Tibial artery (tissue), 4 donors: ENCODE results near the gene PTPRG.

Source experiments
- DNase-seq, 2 donors: peaks; one replicate each; pipeline ENCODE4 v3.0.0-alpha.2; 2019
- H3K27ac ChIP-seq, 2 donors: fragments of 200-600 bp; sonication (generic) in 1 of 2; 1 replicate in 1 of 2; 2 replicates in 1 of 2; pipeline ENCODE4 v1.5.1; 2018 to 2019; ENCODE audit warnings: mild to moderate bottlenecking in 1 of 2
- H3K27me3 ChIP-seq, 2 donors: fragments of 200-600 bp; sonication (generic) in 1 of 2; one replicate each; pipeline versions ENCODE4 v1.5.1 to v1.6.0; 2016 to 2019
- H3K36me3 ChIP-seq, 3 donors: fragments of 200-600 bp; sonication (generic) in 2 of 3; one replicate each; pipeline ENCODE4 v1.5.1; 2016 to 2019; ENCODE audit warnings: mild to moderate bottlenecking in 2 of 3
- H3K4me1 ChIP-seq, 4 donors: fragments of 200-600 bp; sonication (generic) in 2 of 4; 1 replicate in 3 of 4; 2 replicates in 1 of 4; pipeline ENCODE4 v1.5.1; 2016 to 2019
- H3K4me3 ChIP-seq, 2 donors: fragments of 200-600 bp; sonication (generic) in 1 of 2; 1 replicate in 1 of 2; 2 replicates in 1 of 2; pipeline ENCODE4 v1.5.1; 2018 to 2019; ENCODE audit warnings: mild to moderate bottlenecking in 2 of 2
- H3K9me3 ChIP-seq, 3 donors: fragments of 200-600 bp; sonication (generic) in 1 of 3; one replicate each; pipeline ENCODE4 v1.5.1; 2016 to 2019
- CTCF ChIP-seq, 2 experiments: fragments of 200-600 bp in 1 of 2; fragments of 450-650 bp in 1 of 2; IDR thresholded peaks; one replicate each; pipeline ENCODE4 v1.5.1; 2017 to 2019; ENCODE audit warnings: antibody characterized with exemption in 2 of 2, mild to moderate bottlenecking in 1 of 2, moderate library complexity in 1 of 2
- intact Hi-C: fragments of 100-400 bp; cut with DNase I; formaldehyde crosslinking; loops from one replicate; pipeline ENCODE4 v1.15.0; 2023; ENCODE audit warnings: low total_unique reads

Gene PTPRG

DNA sequence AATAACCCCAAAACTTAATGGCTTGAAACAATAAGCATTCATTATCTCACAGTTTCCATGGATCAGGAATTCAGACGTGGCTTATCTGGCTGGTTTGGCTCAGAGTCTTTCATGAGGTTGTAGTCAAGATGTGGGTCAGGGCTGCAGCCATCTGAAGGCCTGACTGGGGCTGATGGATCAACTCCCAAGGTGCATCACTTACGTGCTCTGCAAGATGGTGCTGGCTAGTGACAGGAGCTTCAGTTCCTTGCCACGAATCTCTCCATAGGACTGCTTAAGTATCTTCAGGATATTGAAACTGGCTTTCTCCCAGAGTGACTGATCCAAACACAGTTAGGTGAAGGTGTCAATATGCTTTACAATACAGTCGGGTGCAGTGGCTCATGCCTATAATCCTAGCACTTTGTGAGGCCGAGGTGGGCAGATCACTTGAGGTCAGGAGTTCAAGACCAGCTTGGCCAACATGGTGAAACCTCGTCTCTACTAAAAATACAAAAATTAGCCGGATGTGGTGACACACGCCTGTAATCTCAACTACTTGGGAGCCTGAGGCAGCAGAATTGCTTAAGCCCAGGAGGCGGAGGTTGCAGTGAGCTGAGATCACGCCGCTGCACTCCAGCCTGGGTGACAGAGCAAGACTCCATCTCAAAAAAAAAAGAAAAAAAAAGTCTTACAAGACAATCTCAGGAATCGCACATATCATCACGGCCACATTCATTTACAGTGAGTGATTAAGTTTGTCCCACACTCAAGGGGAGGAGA is 28.5 kb upstream of the PTPRG start:
- TF ChIP-seq CTCF (IDR thresholded peaks at IDR 0.05), result no peak
- Histone ChIP-seq H3K36me3 (no peaks in the 10 kb centered on the region), H3K4me1 (peaks cover 0 to 10% (median 2%) of the 10 kb centered on the region in 4 donors), H3K4me3 (no peak overlapping the region), H3K27ac (no peak overlapping the region), H3K9me3 (no peaks in the 10 kb centered on the region), H3K27me3 (no peaks in the 10 kb centered on the region)
- intact Hi-C loops, result no loop called here
- DNase-seq, result no peak

DNA sequence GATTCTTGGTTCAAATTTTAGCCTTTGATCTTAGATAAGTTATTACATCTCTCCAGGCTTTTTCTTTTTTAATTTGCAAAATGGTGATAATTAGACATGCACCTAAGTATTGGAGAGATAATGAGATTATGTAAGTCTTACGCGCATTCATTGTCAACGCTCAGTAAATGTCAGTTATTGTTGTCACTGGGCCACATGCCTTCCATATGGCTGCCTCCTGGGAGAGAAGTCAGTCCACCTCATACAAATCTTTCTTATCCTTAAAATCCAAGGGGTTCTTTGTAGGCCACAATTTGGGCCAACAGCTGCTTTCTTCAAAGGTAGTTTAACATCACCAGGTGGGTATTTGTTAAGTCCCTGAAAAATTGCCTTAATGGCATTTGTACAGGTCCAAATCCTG is 25.5 kb upstream of the PTPRG start:
- no peaks in the 10 kb centered on the region for H3K9me3 ChIP-seq
- DNase-seq, result no peak
- no peaks in the 10 kb centered on the region for H3K36me3 ChIP-seq
- no peak overlapping the region for H3K4me3 ChIP-seq
- TF ChIP-seq CTCF (IDR thresholded peaks at IDR 0.05), result no peak
- intact Hi-C loops, result no loop called here
- no peaks in the 10 kb centered on the region for H3K27me3 ChIP-seq
- H3K4me1 ChIP-seq, result peaks cover 0 to 10% (median 2%) of the 10 kb centered on the region in 4 donors
- no peak overlapping the region for H3K27ac ChIP-seq

DNA sequence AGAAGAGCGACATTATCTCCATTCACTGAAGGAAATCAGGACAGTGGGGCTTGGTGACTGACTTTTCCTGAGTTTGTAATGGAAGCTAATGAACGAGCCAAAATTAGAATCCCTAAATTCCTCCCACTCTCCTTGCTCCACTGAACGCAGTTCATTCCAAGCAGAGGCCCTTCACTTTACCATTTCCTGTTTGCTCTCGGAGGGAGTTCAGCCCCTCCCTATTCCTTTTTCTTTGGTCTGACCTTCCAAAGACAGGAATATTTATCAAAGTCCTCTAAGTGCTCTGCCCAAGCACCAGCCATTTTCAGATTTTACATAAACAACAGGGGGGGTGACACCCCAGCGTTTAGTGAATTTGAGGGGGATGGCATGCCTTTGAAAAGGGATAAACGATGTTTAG is 24.0 kb upstream of the PTPRG start:
- DNase-seq, result no peak
- intact Hi-C loops, result no loop called here
- no peaks in the 10 kb centered on the region for H3K27me3 ChIP-seq
- no peaks in the 10 kb centered on the region for H3K36me3 ChIP-seq
- no peak for TF ChIP-seq CTCF (IDR thresholded peaks at IDR 0.05)
- no peak overlapping the region for H3K27ac ChIP-seq
- no peaks in the 10 kb centered on the region for H3K9me3 ChIP-seq
- H3K4me3 ChIP-seq, result no peak overlapping the region
- peaks cover 0 to 16% (median 2%) of the 10 kb centered on the region in 4 donors for H3K4me1 ChIP-seq

DNA sequence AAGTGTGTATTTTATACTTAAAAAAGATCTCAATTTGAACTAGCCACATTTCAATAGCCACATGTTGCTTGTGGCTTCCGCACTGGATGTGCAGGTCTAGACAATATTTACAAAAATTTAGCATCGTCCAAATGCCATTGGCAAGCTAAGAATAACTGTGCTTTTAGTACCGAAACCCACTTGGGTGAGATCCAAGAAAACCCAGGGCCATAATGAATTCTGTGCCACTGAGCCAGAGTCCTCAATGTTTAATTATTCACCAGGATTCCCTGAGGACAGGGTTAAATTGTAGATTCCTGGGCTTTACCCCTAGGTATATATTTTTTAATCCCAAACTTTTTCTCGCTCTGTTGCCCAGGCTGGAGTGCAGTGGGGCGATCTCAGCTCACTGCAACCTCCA is 22.9 kb upstream of the PTPRG start:
- H3K27ac ChIP-seq, result no peak overlapping the region
- no peaks in the 10 kb centered on the region for H3K36me3 ChIP-seq
- DNase-seq, result no peak
- H3K27me3 ChIP-seq, result no peaks in the 10 kb centered on the region
- intact Hi-C loops, result no loop called here
- H3K4me1 ChIP-seq, result peaks cover 0 to 16% (median 2%) of the 10 kb centered on the region in 4 donors
- no peak for TF ChIP-seq CTCF (IDR thresholded peaks at IDR 0.05)
- no peaks in the 10 kb centered on the region for H3K9me3 ChIP-seq
- no peak overlapping the region for H3K4me3 ChIP-seq

DNA sequence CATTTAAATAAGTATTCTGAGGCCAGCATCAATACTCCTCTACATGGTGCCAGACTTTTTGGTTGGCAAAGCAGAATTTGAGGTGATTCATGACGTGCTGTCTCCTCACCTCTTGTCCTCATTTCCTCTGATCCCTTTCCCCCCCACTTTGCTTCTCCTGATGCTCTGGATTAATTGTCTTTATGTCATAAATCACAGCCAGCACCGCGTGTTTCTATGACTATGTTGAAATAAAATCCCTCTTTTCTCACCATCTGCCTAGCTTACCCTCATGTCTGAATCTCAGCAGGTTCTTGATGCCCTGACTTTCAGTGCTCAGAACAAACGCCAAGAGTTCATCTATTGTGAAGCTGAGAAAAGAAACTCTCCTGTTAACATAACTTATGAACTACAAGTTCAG is 19.7 kb upstream of the PTPRG start:
- no peak overlapping the region for H3K4me3 ChIP-seq
- no peak overlapping the region for H3K27ac ChIP-seq
- peaks cover 0 to 16% (median 2%) of the 10 kb centered on the region in 4 donors for H3K4me1 ChIP-seq
- intact Hi-C loops, result no loop called here
- TF ChIP-seq CTCF (IDR thresholded peaks at IDR 0.05), result no peak
- no peaks in the 10 kb centered on the region for H3K9me3 ChIP-seq
- no peaks in the 10 kb centered on the region for H3K36me3 ChIP-seq
- DNase-seq, result no peak
- H3K27me3 ChIP-seq, result no peaks in the 10 kb centered on the region
